ENCODE measurements around the gene H2BK1.

Gene H2BK1

GRCh38 chr7:151197932-151198331 lies 12.4 kb downstream of the H2BK1 start:
- TF ChIP-seq CTCF (IDR thresholded peaks at IDR 0.05; ENCODE audit: control insufficient read depth, insufficient read depth, low read depth, low read length, missing control alignments) = no peak
- no peak overlapping the region for H3K4me3 ChIP-seq (ENCODE audit: control insufficient read depth, low read depth, low read length)
- no peak for DNase-seq (ENCODE audit: low read depth)

DNA sequence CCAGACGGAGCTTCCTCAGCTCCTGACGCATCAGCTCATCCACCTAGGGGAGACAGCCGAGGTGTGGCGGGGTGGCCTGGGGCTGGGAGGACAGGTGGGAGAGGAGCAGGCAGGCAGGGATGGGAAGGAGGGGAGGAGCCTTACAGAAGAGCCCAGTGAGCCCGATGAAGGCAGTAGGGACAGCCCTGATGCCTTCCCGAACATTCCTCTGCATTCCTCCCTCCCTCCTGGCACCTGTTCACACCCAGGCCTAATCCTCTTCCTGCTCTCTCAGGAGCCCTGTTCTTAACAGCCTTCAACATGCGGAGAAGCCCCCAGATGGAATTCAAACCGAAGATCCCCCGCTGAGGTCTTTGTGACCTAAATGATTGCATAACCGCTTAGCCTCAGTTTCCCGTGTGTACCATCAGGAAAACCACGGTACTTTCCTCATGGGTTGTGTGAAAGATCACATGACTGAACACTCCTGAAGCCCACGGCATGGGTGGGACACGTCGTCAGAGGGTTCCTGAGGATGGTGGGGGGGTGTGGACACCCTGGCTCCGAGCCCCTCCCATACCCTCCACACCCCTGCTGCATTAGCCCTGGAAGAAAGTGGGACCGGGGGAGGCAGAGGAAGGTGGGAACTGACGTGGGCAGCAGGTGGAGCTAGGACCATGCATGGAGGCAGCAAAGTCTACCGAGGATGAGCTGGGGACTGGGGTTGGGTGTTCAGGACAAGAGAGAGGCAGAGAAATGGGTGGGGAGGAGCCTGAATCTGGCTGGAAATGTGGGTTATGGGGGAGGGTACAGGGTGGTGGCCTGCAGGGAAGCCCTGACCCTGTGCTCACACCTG lies 14.5 kb downstream of the H2BK1 start:
- no peak for DNase-seq (ENCODE audit: low read depth)

GRCh38 chr7:151194188-151194587 lies 16.1 kb downstream of the H2BK1 start:
- no peak overlapping the region for H3K4me3 ChIP-seq (ENCODE audit: control insufficient read depth, low read depth, low read length)
- TF ChIP-seq CTCF (IDR thresholded peaks at IDR 0.05; ENCODE audit: control insufficient read depth, insufficient read depth, low read depth, low read length, missing control alignments) = no peak
- no peak for DNase-seq (ENCODE audit: low read depth)

More for the DNA sequence above, 14.5 kb downstream of the H2BK1 start:
- H3K4me3 ChIP-seq (ENCODE audit: control insufficient read depth, low read depth, low read length) = no peak overlapping the region
- TF ChIP-seq CTCF (IDR thresholded peaks at IDR 0.05; ENCODE audit: control insufficient read depth, insufficient read depth, low read depth, low read length, missing control alignments) = no peak

DNA sequence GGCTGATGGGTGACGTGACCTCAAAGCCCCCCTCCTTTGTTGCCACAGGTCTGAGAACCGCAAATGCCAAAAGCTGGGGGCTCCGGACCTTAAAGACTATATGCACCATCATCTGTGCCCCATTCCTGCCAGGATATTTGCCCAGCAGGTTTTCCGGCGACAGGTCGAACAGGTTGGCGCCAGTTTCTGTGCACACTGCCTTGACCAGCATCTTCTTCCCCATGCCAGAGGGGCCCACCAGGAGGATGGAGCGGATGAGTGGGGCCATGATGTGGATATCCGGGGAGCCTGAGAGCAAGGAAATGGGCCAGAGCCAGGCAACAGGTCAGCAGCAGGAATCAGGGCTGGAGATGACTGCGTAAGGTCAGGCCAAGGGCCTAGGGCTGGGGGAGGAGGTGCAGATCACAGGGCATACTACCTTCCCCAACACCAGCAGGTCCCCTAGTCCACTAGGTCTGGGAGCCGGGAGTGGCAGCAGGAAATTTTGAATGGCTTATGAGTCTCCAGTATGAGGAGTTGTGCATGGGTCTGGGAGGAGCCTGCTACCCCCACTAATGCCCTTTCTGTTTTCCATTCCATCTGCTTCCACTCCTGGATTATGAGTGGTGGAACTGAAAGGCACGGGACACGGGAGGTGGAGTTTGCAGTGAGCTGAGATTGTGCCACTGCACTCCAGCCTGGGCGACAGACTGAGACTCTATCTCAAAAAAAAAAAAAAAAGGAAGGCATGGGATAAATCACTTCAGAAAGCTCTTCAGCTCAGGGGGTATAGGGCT lies 16.9 kb downstream of the H2BK1 start:
- TF ChIP-seq CTCF (IDR thresholded peaks at IDR 0.05; ENCODE audit: control insufficient read depth, insufficient read depth, low read depth, low read length, missing control alignments) = no peak
- no peak overlapping the region for H3K4me3 ChIP-seq (ENCODE audit: control insufficient read depth, low read depth, low read length)
- no peak for DNase-seq (ENCODE audit: low read depth)

GRCh38 chr7:151192002-151192539 lies 18.2 kb downstream of the H2BK1 start:
- H3K4me3 ChIP-seq (ENCODE audit: control insufficient read depth, low read depth, low read length) = no peak overlapping the region
- no peak for TF ChIP-seq CTCF (IDR thresholded peaks at IDR 0.05; ENCODE audit: control insufficient read depth, insufficient read depth, low read depth, low read length, missing control alignments)
- DNase-seq (ENCODE audit: low read depth) = no peak

DNA sequence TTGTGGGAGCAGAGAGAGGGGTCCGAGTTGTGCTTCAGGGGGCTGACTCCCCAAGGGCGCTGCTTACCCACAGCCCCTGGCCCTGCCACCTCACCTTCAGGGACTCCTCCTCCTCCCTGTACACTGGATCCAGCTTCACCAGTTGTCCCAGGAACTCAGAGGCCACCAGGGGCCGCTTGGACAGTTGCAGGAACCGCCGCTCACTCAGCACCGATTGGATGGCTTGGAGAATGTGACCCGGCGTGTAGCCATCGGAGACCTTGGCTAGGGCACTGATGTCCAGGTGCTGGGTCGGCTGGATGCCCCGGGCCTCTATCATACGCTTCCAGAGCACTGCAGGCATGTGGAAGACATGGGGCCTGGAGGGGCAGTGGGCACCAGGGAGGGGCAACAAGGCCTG lies 18.7 kb downstream of the H2BK1 start:
- no peak overlapping the region for H3K4me3 ChIP-seq (ENCODE audit: control insufficient read depth, low read depth, low read length)

More for the DNA sequence above, 18.7 kb downstream of the H2BK1 start:
- DNase-seq (ENCODE audit: low read depth) = no peak
- no peak for TF ChIP-seq CTCF (IDR thresholded peaks at IDR 0.05; ENCODE audit: control insufficient read depth, insufficient read depth, low read depth, low read length, missing control alignments)

Measured in AG09309 (cell line).